ENCODE results near the gene ZNF892. TPM values are rescaled to one million over a fixed set of nuclear protein-coding genes. Genes with fewer than 3 reads are reported as not detected.
"Not testable (repeated sequence)": the region's sequence is repeated elsewhere in the genome, so short reads cannot be mapped to it uniquely, and the experiment has no call there.

The ZNF892 gene
- total RNA-seq, 1 donor from 2014 or later: 3.8 TPM

DNA sequence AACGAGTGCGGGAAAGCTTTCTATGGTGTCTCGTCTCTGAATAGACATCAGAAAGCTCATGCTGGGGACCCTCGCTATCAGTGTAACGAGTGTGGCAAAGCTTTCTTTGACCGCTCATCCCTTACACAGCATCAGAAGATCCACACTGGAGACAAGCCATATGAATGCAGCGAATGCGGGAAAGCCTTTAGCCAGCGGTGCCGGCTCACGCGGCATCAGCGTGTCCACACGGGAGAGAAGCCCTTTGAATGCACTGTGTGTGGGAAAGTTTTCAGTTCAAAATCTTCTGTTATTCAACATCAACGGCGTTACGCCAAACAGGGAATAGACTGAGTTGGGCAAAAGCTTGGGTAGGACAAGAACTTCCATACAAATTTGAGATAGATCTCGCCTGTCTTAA is 25.5 kb upstream of the ZNF892 start:
- no peaks in the 10 kb centered on the region for H3K27me3 ChIP-seq
- ATAC-seq (no peak), DNase-seq (no peak)
- intact Hi-C loops (cut with DNase I): no loop called here
- H3K4me1 ChIP-seq: no peaks in the 10 kb centered on the region
- TF ChIP-seq, protein P1, sequence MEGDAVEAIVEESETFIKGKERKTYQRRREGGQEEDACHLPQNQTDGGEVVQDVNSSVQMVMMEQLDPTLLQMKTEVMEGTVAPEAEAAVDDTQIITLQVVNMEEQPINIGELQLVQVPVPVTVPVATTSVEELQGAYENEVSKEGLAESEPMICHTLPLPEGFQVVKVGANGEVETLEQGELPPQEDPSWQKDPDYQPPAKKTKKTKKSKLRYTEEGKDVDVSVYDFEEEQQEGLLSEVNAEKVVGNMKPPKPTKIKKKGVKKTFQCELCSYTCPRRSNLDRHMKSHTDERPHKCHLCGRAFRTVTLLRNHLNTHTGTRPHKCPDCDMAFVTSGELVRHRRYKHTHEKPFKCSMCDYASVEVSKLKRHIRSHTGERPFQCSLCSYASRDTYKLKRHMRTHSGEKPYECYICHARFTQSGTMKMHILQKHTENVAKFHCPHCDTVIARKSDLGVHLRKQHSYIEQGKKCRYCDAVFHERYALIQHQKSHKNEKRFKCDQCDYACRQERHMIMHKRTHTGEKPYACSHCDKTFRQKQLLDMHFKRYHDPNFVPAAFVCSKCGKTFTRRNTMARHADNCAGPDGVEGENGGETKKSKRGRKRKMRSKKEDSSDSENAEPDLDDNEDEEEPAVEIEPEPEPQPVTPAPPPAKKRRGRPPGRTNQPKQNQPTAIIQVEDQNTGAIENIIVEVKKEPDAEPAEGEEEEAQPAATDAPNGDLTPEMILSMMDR (IDR thresholded peaks at IDR 0.05): no peak
- H3K36me3 ChIP-seq: peaks cover 46% of the 10 kb centered on the region
- no peak overlapping the region for H3K27ac ChIP-seq
- no peak overlapping the region for H3K4me3 ChIP-seq
- no peaks in the 10 kb centered on the region for H3K9me3 ChIP-seq

DNA sequence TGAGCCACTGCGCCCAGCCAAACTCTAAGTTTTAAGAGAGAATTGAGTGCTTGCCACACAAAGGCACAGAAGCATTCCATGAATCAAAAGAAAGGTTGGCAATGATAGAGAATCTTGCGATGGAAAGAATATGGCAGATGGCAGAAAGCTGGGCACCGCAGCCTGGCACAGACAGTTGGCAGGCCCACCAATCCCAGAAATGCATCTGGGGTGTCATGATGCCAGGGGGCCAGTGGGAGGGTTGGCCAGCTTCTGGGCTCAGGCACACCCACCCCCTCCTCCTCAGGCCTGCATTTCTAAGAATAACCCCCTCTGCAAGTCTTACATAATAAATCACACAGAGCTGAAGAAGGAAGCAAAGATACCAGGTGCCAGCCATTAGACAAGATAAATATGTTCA is 22.1 kb upstream of the ZNF892 start:
- no peak for ATAC-seq
- TF ChIP-seq, protein P1 (IDR thresholded peaks at IDR 0.05): no peak
- no peaks in the 10 kb centered on the region for H3K4me1 ChIP-seq
- H3K27me3 ChIP-seq: no peaks in the 10 kb centered on the region
- intact Hi-C loops (cut with DNase I): no loop called here
- no peak overlapping the region for H3K4me3 ChIP-seq
- DNase-seq: no peak
- peaks cover 24% of the 10 kb centered on the region for H3K36me3 ChIP-seq
- no peaks in the 10 kb centered on the region for H3K9me3 ChIP-seq
- no peak overlapping the region for H3K27ac ChIP-seq

DNA sequence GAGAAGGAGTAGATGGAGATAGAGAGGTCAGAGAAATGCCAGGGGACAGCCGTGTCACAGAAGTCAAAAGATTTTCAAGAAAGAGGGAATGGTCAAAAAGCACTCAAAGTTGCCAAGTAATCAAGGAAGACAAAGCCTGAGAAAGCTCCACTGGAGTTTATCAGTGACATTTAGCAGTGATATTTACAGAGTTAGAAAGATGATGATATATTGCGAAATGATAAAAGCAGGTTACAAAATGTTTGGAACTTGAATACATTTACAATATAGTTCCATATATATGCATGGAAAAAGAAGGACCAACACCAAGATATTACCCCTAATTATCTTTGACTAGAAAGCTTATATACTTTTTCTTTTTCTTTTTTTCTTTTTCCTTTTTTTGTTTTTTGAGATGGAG is 21.3 kb upstream of the ZNF892 start:
- Histone ChIP-seq H3K36me3 (peaks cover 16% of the 10 kb centered on the region), H3K9me3 (no peaks in the 10 kb centered on the region), H3K4me1 (no peaks in the 10 kb centered on the region), H3K4me3 (no peak overlapping the region), H3K27ac (no peak overlapping the region), H3K27me3 (no peaks in the 10 kb centered on the region)
- ATAC-seq: no peak
- no peak for DNase-seq
- intact Hi-C loops (cut with DNase I): no loop called here
- TF ChIP-seq, protein P1 (IDR thresholded peaks at IDR 0.05): no peak

DNA sequence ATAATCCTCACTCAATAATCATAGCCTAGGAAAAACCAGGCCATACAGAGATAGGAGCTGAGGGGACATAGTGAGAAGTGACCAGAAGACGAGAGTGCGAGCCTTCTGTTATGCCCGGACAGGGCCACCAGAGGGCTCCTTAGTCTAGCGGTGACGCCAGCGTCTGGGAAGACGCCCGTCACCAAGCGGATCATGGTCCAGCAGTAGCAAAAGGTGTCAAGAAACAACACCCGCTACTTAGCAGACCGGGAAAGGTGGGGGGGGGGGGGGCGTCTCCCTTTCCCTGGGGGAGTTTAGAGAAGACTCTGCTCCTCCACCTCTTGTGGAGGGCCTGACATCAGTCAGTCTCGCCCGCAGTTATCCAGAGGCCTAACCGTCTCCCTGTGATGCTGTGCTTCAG is 14.4 kb upstream of the ZNF892 start:
- H3K27ac ChIP-seq; H3K4me3 ChIP-seq; H3K36me3 ChIP-seq; intact Hi-C loops (cut with DNase I); H3K4me1 ChIP-seq; H3K9me3 ChIP-seq; ATAC-seq; H3K27me3 ChIP-seq: not testable (repeated sequence)
- peak; percentile 77 for DNase-seq
- TF ChIP-seq, protein P1 (IDR thresholded peaks at IDR 0.05): peak; percentile 61

DNA sequence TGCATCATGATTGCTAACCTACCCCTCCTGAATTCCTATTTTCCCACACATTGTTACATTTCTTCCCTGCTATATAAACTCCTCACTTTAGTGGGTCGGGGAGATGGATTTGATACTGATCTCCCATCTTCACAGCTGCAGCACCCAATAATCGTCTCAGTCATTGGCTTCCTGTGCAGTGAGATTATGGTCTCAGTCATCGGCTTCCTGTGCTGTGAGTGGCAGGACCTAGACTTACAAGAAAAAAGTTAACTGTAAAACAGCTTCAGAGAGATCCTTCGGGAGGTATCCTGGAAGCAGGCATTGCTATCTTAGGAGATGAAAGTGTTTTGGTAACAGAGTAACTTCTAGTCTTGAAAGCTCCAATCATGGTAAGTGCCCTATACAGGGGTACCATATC is 3.4 kb upstream of the ZNF892 start:
- no peaks in the 10 kb centered on the region for H3K9me3 ChIP-seq
- intact Hi-C loops (cut with DNase I): no loop called here
- no peak overlapping the region for H3K4me3 ChIP-seq
- no peak overlapping the region for H3K27ac ChIP-seq
- no peak for DNase-seq
- TF ChIP-seq, protein P1 (IDR thresholded peaks at IDR 0.05): no peak
- ATAC-seq: no peak
- H3K27me3 ChIP-seq: no peaks in the 10 kb centered on the region
- peaks cover 7% of the 10 kb centered on the region for H3K4me1 ChIP-seq
- no peaks in the 10 kb centered on the region for H3K36me3 ChIP-seq

DNA sequence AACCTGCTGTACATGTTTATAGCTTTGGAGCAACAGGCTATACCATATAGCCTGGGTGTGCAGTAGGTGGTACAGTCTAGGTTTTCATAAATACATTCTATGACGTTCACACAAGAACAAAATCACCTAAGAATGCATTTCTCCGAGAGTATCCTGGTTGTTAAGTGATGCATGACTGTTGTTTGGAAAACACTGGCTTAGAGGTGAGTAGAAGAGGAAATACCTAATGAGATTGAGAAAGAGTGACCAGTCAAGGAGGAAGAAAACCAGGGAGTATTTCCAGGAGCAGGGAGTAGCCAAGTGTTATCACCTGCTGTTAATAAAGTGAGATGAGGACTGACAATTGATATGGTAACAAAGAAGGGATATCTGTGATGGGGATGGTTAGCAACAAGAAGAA is 2.9 kb upstream of the ZNF892 start:
- TF ChIP-seq, protein P1 (IDR thresholded peaks at IDR 0.05): no peak
- intact Hi-C loops (cut with DNase I): no loop called here
- ATAC-seq: no peak

More for the DNA sequence above, 2.9 kb upstream of the ZNF892 start:
- Histone ChIP-seq H3K36me3 (no peaks in the 10 kb centered on the region), H3K27me3 (no peaks in the 10 kb centered on the region), H3K27ac (no peak overlapping the region), H3K4me1 (peaks cover 7% of the 10 kb centered on the region), H3K4me3 (no peak overlapping the region), H3K9me3 (no peaks in the 10 kb centered on the region)
- no peak for DNase-seq

Measured in upper lobe of right lung (tissue), 1 donor.